A673 (cell line): ENCODE measurements around the gene PIM3.

Experiments used
- EZH2 ChIP-seq: fragments of 200-600 bp; sonication (generic); IDR thresholded peaks from 2 replicates; pipeline ENCODE4 v1.6.1; 2017; ENCODE audit warnings: borderline replicate concordance, low read depth, mild to moderate bottlenecking, mixed read lengths, antibody characterized with exemption, low read length; ENCODE audit not compliant: poor library complexity, severe bottlenecking
- TF ChIP-seq, protein P1 (sequence below): fragments of 300-800, 200-600 bp; sonication (generic); conservative IDR thresholded peaks from 2 replicates; pipeline ENCODE4 v1.5.1; 2017; ENCODE audit warnings: low read depth, mild to moderate bottlenecking, antibody characterized with exemption, low read length, moderate library complexity, mixed read lengths

GRCh38 chr22:49994361-49995040, 33.9 kb downstream of the PIM3 start:
- TF ChIP-seq, protein P1, sequence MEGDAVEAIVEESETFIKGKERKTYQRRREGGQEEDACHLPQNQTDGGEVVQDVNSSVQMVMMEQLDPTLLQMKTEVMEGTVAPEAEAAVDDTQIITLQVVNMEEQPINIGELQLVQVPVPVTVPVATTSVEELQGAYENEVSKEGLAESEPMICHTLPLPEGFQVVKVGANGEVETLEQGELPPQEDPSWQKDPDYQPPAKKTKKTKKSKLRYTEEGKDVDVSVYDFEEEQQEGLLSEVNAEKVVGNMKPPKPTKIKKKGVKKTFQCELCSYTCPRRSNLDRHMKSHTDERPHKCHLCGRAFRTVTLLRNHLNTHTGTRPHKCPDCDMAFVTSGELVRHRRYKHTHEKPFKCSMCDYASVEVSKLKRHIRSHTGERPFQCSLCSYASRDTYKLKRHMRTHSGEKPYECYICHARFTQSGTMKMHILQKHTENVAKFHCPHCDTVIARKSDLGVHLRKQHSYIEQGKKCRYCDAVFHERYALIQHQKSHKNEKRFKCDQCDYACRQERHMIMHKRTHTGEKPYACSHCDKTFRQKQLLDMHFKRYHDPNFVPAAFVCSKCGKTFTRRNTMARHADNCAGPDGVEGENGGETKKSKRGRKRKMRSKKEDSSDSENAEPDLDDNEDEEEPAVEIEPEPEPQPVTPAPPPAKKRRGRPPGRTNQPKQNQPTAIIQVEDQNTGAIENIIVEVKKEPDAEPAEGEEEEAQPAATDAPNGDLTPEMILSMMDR, result no peak
- TF ChIP-seq EZH2, result no peak
